ENCODE measurements around the gene AOC1. TPM values are rescaled to one million over a fixed set of nuclear protein-coding genes. Genes with fewer than 3 reads are reported as not detected.

AOC1 gene
- total and polyA plus RNA-seq, 10 donors = 0.03 to 2.5 (median 0.74) TPM; not detected in 2

DNA sequence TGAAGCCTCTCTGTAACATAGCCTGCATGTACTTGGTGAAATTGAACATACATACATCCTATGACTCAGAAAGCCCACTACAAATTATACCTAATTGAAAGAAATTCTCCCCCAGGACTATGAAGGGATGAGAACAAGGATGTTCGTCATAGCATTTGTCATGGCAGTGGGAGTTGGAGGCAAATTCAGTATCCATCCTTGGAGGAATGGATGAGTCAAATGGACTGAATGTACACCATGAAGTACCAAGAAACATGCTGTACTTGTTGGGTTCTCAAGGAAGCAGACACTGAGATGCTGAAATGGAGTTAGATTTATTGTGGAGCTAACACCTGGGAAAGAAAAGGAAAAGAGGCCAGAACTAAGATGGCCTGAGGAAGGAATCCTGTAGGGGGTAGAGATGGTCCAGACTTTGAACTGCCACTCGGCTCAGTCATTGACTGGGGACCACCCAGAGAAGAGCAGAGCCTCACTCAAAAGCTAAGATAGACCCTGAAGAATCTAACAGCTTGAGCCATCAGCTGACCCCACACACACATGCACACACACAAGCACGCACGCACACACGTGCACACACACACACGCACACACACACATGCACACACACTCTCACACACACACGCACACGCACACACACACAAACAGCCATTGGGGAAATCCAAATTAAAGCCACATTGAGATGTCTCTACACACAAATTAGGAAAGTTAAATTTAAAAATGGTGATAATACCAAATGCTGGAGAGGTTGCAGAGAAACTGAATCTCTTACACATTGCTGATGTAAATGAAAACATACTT is 22.3 kb downstream of the AOC1 start:
- WGBS, 5 donors = 85 to 92% (median 88%) methylated on average over 8 of the region's 8 CpGs
- Histone ChIP-seq H3K4me3 (no peak overlapping the region), H3K36me3 (no peaks in the 10 kb centered on the region), H3K27ac (no peak overlapping the region), H3K27me3 (replicated peaks in 1 of 7) (peaks cover 0 to 14% (median 0%) of the 10 kb centered on the region in 7 donors), H3K9me3 (peaks cover 0 to 9% (median 2%) of the 10 kb centered on the region in 8 donors), H3K4me1 (peaks cover 4 to 21% (median 8%) of the 10 kb centered on the region in 6 donors)
- intact Hi-C loops (cut with DNase I; ENCODE audit: low total_unique reads) = loop anchor here (5.0 kb wide), 1 partner anchor 87 kb away; no protein-coding TSS in a partner anchor
- no peak for DNase-seq
- TF ChIP-seq, protein P1, sequence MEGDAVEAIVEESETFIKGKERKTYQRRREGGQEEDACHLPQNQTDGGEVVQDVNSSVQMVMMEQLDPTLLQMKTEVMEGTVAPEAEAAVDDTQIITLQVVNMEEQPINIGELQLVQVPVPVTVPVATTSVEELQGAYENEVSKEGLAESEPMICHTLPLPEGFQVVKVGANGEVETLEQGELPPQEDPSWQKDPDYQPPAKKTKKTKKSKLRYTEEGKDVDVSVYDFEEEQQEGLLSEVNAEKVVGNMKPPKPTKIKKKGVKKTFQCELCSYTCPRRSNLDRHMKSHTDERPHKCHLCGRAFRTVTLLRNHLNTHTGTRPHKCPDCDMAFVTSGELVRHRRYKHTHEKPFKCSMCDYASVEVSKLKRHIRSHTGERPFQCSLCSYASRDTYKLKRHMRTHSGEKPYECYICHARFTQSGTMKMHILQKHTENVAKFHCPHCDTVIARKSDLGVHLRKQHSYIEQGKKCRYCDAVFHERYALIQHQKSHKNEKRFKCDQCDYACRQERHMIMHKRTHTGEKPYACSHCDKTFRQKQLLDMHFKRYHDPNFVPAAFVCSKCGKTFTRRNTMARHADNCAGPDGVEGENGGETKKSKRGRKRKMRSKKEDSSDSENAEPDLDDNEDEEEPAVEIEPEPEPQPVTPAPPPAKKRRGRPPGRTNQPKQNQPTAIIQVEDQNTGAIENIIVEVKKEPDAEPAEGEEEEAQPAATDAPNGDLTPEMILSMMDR (IDR thresholded peaks at IDR 0.05 in 8 of 11, conservative IDR thresholded peaks at IDR 0.05 in 3 of 11) = no peak
- TF ChIP-seq POLR2AphosphoS5 (IDR thresholded peaks at IDR 0.05) = no peak
- TF ChIP-seq POLR2A (IDR thresholded peaks at IDR 0.05) = no peak

DNA sequence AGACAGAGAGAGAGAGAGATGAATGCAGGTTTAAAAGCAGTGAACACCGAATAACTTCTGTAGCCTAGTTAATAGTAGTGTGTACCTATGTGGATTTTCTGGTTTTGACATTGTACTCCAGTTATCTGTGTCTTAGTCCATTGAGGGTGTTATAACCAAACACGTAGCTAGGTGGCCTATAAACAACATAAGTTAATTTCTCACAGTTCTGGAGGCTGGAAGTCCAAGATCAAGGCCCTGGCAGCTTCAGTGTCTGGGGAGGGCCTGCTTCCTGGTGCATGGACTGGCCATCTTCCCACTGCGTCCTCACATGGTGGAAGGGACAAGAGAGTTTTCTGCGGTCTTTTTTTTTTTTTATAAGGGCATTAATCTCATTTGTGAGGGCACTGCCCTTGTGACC is 23.5 kb downstream of the AOC1 start:
- WGBS, 5 donors = 69 to 75% (median 74%) methylated on average over 4 of the region's 4 CpGs
- no peak overlapping the region for H3K27ac ChIP-seq

DNA sequence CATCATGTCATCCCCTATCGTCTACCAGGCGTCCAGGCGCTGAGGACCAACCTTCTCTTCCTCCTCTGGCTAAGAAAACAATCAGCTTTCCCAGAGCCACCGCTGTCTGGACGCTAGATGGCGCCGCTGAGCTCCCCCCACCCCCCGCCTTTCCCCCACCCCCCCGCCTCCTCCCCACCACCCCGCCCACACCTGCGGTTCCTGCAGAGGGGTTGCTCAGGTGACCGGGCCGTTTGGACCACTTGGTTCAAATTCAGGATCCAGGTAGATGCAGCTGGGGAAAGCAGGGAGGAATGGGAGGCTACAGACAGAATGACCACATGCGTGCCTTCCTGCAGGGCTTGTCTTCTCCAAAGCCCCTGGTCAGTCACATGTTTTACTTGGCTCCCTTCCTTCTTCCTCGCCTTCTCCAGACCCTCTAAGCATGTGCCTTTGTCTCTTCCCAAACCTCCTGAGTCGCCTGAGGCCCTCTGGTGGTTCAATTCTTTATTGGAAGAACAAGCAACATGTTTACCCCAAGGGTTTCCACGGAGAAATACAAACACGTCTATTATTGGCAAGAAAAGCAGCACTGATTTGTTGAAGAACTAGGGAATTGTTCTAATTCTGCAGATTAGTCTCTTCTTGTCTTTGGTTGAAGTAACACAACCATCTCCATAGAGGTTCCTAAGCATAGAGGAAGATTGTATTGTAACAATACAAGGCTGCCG is 24.7 kb downstream of the AOC1 start:
- DNase-seq = peak; percentile 74

More for the DNA sequence above, 23.5 kb downstream of the AOC1 start:
- TF ChIP-seq POLR2A (IDR thresholded peaks at IDR 0.05) = no peak
- TF ChIP-seq, protein P1 (IDR thresholded peaks at IDR 0.05 in 8 of 11, conservative IDR thresholded peaks at IDR 0.05 in 3 of 11) = no peak
- no peak for TF ChIP-seq POLR2AphosphoS5 (IDR thresholded peaks at IDR 0.05)
- Histone ChIP-seq H3K36me3 (no peaks in the 10 kb centered on the region), H3K27me3 (replicated peaks in 1 of 7) (peaks cover 0 to 4% (median 0%) of the 10 kb centered on the region in 7 donors), H3K4me3 (no peak overlapping the region), H3K9me3 (peaks cover under 1 to 21% (median 14%) of the 10 kb centered on the region in 8 donors), H3K4me1 (peaks cover 4 to 21% (median 8%) of the 10 kb centered on the region in 6 donors)
- intact Hi-C loops (cut with DNase I; ENCODE audit: low total_unique reads) = loop anchor here (5.0 kb wide), 1 partner anchor 88 kb away; no protein-coding TSS in a partner anchor
- no peak for DNase-seq

More for the DNA sequence above, 24.7 kb downstream of the AOC1 start:
- 7 to 14% (median 8%) methylated on average over 14 to 19 of the region's 19 CpGs for WGBS, 5 donors
- Histone ChIP-seq H3K4me1 (peaks cover 4 to 21% (median 8%) of the 10 kb centered on the region in 6 donors), H3K4me3 (peak overlapping the region in 1 of 8 donors; percentile 29), H3K27me3 (replicated peaks in 1 of 7) (no peaks in the 10 kb centered on the region), H3K36me3 (no peaks in the 10 kb centered on the region), H3K27ac (peak overlapping the region in 1 of 8 donors; percentile 12), H3K9me3 (peaks cover 5 to 30% (median 26%) of the 10 kb centered on the region in 8 donors)
- intact Hi-C loops (cut with DNase I; ENCODE audit: low total_unique reads) = loop anchor here (5.0 kb wide), 1 partner anchor 90 kb away; no protein-coding TSS in a partner anchor
- no peak for TF ChIP-seq POLR2A (IDR thresholded peaks at IDR 0.05)
- TF ChIP-seq, protein P1 (IDR thresholded peaks at IDR 0.05 in 8 of 11, conservative IDR thresholded peaks at IDR 0.05 in 3 of 11) = peak in 9 of 11 experiments; percentile 9 to 60 (median 44)
